Measurements from ENCODE around the gene SBF1.

DNA sequence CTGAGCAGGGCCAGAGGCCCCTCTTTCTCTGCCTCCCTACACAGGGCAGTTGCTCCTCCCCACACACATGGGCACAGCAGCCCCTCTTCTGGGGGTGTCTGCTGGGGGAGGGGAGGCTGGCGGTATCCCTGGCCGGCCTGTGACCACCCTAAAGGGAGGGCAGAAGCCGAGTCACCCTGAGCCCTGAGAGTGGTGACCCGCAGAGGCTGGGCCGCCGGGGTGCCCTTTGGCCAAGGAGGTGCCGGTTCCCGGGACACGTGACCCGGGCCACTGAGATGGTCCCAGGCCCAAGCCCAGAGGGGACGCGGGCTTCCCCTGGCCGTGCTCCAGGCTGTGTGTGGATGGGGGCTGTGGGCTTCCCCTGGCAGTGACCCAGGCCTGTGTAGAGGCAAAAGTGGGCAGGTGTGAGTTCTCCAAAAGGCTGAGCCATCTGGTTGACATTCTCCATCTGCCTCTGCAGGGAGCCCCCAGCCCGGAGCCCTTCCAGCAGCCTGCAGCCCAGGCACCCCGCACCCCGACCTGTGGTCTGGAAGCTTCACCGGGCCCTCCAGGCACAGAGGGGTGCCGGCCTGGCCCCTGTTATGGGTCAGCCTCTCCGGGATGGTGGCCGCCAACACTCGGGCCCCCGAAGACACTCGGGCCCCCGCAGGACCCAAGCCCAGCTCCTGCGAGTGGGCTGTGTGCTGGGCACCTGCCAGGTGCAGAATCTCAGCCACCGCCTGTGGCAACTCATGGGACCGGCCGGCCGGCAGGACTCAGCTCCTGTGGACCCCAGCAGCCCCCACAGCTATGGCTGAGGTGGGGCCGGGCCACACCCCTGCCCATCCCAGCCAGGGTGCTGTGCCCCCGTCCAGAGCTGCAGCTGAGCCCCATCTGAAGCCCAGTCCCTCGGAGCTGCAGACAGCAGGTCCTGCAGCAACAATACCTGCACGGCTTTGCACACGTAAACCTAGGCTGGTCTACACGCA lies 7.6 kb upstream of the SBF1 start:
- TF ChIP-seq, protein P1, sequence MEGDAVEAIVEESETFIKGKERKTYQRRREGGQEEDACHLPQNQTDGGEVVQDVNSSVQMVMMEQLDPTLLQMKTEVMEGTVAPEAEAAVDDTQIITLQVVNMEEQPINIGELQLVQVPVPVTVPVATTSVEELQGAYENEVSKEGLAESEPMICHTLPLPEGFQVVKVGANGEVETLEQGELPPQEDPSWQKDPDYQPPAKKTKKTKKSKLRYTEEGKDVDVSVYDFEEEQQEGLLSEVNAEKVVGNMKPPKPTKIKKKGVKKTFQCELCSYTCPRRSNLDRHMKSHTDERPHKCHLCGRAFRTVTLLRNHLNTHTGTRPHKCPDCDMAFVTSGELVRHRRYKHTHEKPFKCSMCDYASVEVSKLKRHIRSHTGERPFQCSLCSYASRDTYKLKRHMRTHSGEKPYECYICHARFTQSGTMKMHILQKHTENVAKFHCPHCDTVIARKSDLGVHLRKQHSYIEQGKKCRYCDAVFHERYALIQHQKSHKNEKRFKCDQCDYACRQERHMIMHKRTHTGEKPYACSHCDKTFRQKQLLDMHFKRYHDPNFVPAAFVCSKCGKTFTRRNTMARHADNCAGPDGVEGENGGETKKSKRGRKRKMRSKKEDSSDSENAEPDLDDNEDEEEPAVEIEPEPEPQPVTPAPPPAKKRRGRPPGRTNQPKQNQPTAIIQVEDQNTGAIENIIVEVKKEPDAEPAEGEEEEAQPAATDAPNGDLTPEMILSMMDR (IDR thresholded peaks at IDR 0.05) = no peak
- TF ChIP-seq POLR2A (IDR thresholded peaks at IDR 0.05) = no peak

Measured in vagina (tissue), 2 donors.